Mononuclear cell (primary cell): Measurements from ENCODE around the gene IRAK1BP1. TPM values are rescaled to one million over a fixed set of nuclear protein-coding genes. Genes with fewer than 3 reads are reported as not detected.

Source experiments
- H3K27me3 ChIP-seq: 2 replicates; pipeline ENCODE4 v1.6.0; 2011; ENCODE audit warnings: low read length, control low read depth; ENCODE audit not compliant: insufficient read depth
- H3K4me1 ChIP-seq: 2 replicates; pipeline ENCODE4 v1.5.1; 2011; ENCODE audit warnings: mild to moderate bottlenecking, low read length, control low read depth; ENCODE audit not compliant: insufficient read depth
- H3K4me3 ChIP-seq: 2 replicates; pipeline ENCODE4 v1.5.1; 2011; ENCODE audit warnings: mild to moderate bottlenecking, low read length, moderate library complexity
- H3K9me3 ChIP-seq: 2 replicates; pipeline ENCODE4 v1.5.1; 2011; ENCODE audit warnings: low read depth, mild to moderate bottlenecking, control low read depth, low read length
- total RNA-seq: library from RNA; depleted of rRNA; stranded (reverse); fragments of >200 nt; gene quantifications from one replicate; pipeline ENCODE4 v1.2.3, GENCODE V29; 2012

IRAK1BP1 gene
- total RNA-seq: 0.42 TPM

- H3K4me1 ChIP-seq: peaks cover 3% of the 10 kb centered on the region
- no peaks in the 10 kb centered on the region for H3K27me3 ChIP-seq
- H3K9me3 ChIP-seq: no peaks in the 10 kb centered on the region
- H3K4me3 ChIP-seq: peak within 1 kb of the TSS; percentile 70
These were observed at the start of gene IRAK1BP1 for GRCh38 chr6:78867370-78868040. IRAK1BP1 (plus strand) TSS chr6:78867551; CDS start chr6:78867577, 26 bp downstream.

- Histone ChIP-seq H3K9me3 (no peaks in the 10 kb centered on the region), H3K4me1 (no peaks in the 10 kb centered on the region), H3K4me3 (no peak overlapping the region), H3K27me3 (no peaks in the 10 kb centered on the region)
These were observed 43.3 kb upstream of the IRAK1BP1 start for GRCh38 chr6:78824045-78824444.

GRCh38 chr6:78829407-78829806 is 37.9 kb upstream of the IRAK1BP1 start:
- Histone ChIP-seq H3K4me3 (no peak overlapping the region), H3K9me3 (no peaks in the 10 kb centered on the region), H3K27me3 (no peaks in the 10 kb centered on the region), H3K4me1 (no peaks in the 10 kb centered on the region)

- H3K4me1 ChIP-seq: no peaks in the 10 kb centered on the region
- no peaks in the 10 kb centered on the region for H3K9me3 ChIP-seq
- H3K4me3 ChIP-seq: no peak overlapping the region
- no peaks in the 10 kb centered on the region for H3K27me3 ChIP-seq
These were observed 36.5 kb upstream of the IRAK1BP1 start for GRCh38 chr6:78830805-78831204.

GRCh38 chr6:78831492-78831891 is 35.9 kb upstream of the IRAK1BP1 start:
- Histone ChIP-seq H3K9me3 (no peaks in the 10 kb centered on the region), H3K4me3 (no peak overlapping the region), H3K27me3 (no peaks in the 10 kb centered on the region), H3K4me1 (no peaks in the 10 kb centered on the region)

GRCh38 chr6:78832091-78832808 is 35.1 kb upstream of the IRAK1BP1 start:
- Histone ChIP-seq H3K27me3 (peaks cover 2% of the 10 kb centered on the region), H3K4me3 (no peak overlapping the region), H3K4me1 (no peaks in the 10 kb centered on the region), H3K9me3 (no peaks in the 10 kb centered on the region)

- peaks cover 3% of the 10 kb centered on the region for H3K27me3 ChIP-seq
- no peak overlapping the region for H3K4me3 ChIP-seq
- no peaks in the 10 kb centered on the region for H3K9me3 ChIP-seq
- H3K4me1 ChIP-seq: no peaks in the 10 kb centered on the region
These were observed 31.5 kb upstream of the IRAK1BP1 start for GRCh38 chr6:78835817-78836216.

GRCh38 chr6:78836598-78836997 is 30.8 kb upstream of the IRAK1BP1 start:
- no peak overlapping the region for H3K4me3 ChIP-seq
- no peaks in the 10 kb centered on the region for H3K9me3 ChIP-seq
- no peaks in the 10 kb centered on the region for H3K4me1 ChIP-seq
- peaks cover 3% of the 10 kb centered on the region for H3K27me3 ChIP-seq

GRCh38 chr6:78841111-78841510 is 26.2 kb upstream of the IRAK1BP1 start:
- peaks cover 3% of the 10 kb centered on the region for H3K27me3 ChIP-seq
- no peaks in the 10 kb centered on the region for H3K4me1 ChIP-seq
- no peaks in the 10 kb centered on the region for H3K9me3 ChIP-seq
- no peak overlapping the region for H3K4me3 ChIP-seq

GRCh38 chr6:78842953-78843352 is 24.4 kb upstream of the IRAK1BP1 start:
- H3K9me3 ChIP-seq: no peaks in the 10 kb centered on the region
- H3K27me3 ChIP-seq: no peaks in the 10 kb centered on the region
- no peaks in the 10 kb centered on the region for H3K4me1 ChIP-seq
- H3K4me3 ChIP-seq: no peak overlapping the region

- Histone ChIP-seq H3K4me1 (no peaks in the 10 kb centered on the region), H3K4me3 (no peak overlapping the region), H3K27me3 (no peaks in the 10 kb centered on the region), H3K9me3 (no peaks in the 10 kb centered on the region)
These were observed 22.5 kb upstream of the IRAK1BP1 start for GRCh38 chr6:78844899-78845298.

- Histone ChIP-seq H3K9me3 (no peaks in the 10 kb centered on the region), H3K4me1 (no peaks in the 10 kb centered on the region), H3K4me3 (no peak overlapping the region), H3K27me3 (no peaks in the 10 kb centered on the region)
These were observed 21.8 kb upstream of the IRAK1BP1 start for GRCh38 chr6:78845567-78845966.

GRCh38 chr6:78850621-78851020 is 16.7 kb upstream of the IRAK1BP1 start:
- H3K4me1 ChIP-seq: no peaks in the 10 kb centered on the region
- no peak overlapping the region for H3K4me3 ChIP-seq
- no peaks in the 10 kb centered on the region for H3K27me3 ChIP-seq
- no peaks in the 10 kb centered on the region for H3K9me3 ChIP-seq

GRCh38 chr6:78851156-78851555 is 16.2 kb upstream of the IRAK1BP1 start:
- Histone ChIP-seq H3K4me1 (no peaks in the 10 kb centered on the region), H3K4me3 (no peak overlapping the region), H3K9me3 (no peaks in the 10 kb centered on the region), H3K27me3 (no peaks in the 10 kb centered on the region)

- no peak overlapping the region for H3K4me3 ChIP-seq
- H3K9me3 ChIP-seq: no peaks in the 10 kb centered on the region
- H3K4me1 ChIP-seq: no peaks in the 10 kb centered on the region
- no peaks in the 10 kb centered on the region for H3K27me3 ChIP-seq
These were observed 12.8 kb upstream of the IRAK1BP1 start for GRCh38 chr6:78854546-78854945.
